H9 (cell line): ENCODE measurements around the gene CYP27B1. TPM values are rescaled to one million over a fixed set of nuclear protein-coding genes. Genes with fewer than 3 reads are reported as not detected.

Source experiments
- DNase-seq: peaks from one replicate; pipeline ENCODE4 v3.0.0-alpha.2; 2017
- H2AFZ ChIP-seq: one replicate; pipeline ENCODE4 v1.6.1; 2013; ENCODE audit warnings: mild to moderate bottlenecking, low read length, control low read depth, moderate library complexity
- H2AK5ac ChIP-seq: 2 replicates; pipeline ENCODE4 v1.6.1; 2013; ENCODE audit warnings: low read length, control low read depth, mixed read lengths; ENCODE audit not compliant: insufficient read length
- H2BK120ac ChIP-seq: one replicate; pipeline ENCODE4 v1.6.1; 2013; ENCODE audit warnings: low read depth, mild to moderate bottlenecking, low read length, control low read depth, inconsistent platforms; ENCODE audit not compliant: poor library complexity, severe bottlenecking
- H2BK12ac ChIP-seq: 2 replicates; pipeline ENCODE4 v1.6.1; 2013; ENCODE audit warnings: low read length, control low read depth, mixed read lengths, low read depth; ENCODE audit not compliant: insufficient read length
- H2BK15ac ChIP-seq: 2 replicates; pipeline ENCODE4 v1.6.1; 2013; ENCODE audit warnings: low read depth, low read length, control low read depth
- H2BK20ac ChIP-seq: one replicate; pipeline ENCODE4 v1.6.1; 2013; ENCODE audit warnings: low read depth, mild to moderate bottlenecking, low read length, control low read depth, inconsistent platforms; ENCODE audit not compliant: poor library complexity, severe bottlenecking
- H2BK5ac ChIP-seq: 2 replicates; pipeline ENCODE4 v1.6.1; 2013; ENCODE audit warnings: low read length, control low read depth, mixed read lengths; ENCODE audit not compliant: insufficient read length
- H3K14ac ChIP-seq: 2 replicates; pipeline ENCODE4 v1.6.1; 2013; ENCODE audit warnings: low read length, control low read depth; ENCODE audit not compliant: insufficient read depth
- H3K18ac ChIP-seq: 2 replicates; pipeline ENCODE4 v1.6.1; 2013; ENCODE audit warnings: low read depth, mild to moderate bottlenecking, mixed read lengths, low read length, control low read depth; ENCODE audit not compliant: insufficient read length
- H3K23ac ChIP-seq: 2 replicates; pipeline ENCODE4 v1.6.1; 2013; ENCODE audit warnings: low read length, control low read depth, mixed read lengths, low read depth; ENCODE audit not compliant: insufficient read length
- H3K23me2 ChIP-seq: 2 replicates; pipeline ENCODE4 v1.6.1; 2013; ENCODE audit warnings: low read depth, mild to moderate bottlenecking, mixed read lengths, low read length, control low read depth; ENCODE audit not compliant: insufficient read length, poor library complexity, severe bottlenecking
- H3K27ac ChIP-seq: 2 replicates; pipeline ENCODE4 v1.5.1; 2013; ENCODE audit warnings: low read length, control low read depth, mixed read lengths, low read depth; ENCODE audit not compliant: insufficient read length
- H3K27me3 ChIP-seq: 2 replicates; pipeline ENCODE4 v1.6.1; 2013; ENCODE audit warnings: low read length, control low read depth, inconsistent platforms; ENCODE audit not compliant: insufficient read depth
- H3K4ac ChIP-seq: 2 replicates; pipeline ENCODE4 v1.6.1; 2013; ENCODE audit warnings: low read depth, mild to moderate bottlenecking, control low read depth, inconsistent platforms, low read length, moderate library complexity
- H3K4me1 ChIP-seq: 2 replicates; pipeline ENCODE4 v1.6.1; 2013; ENCODE audit warnings: low read length, control low read depth, inconsistent platforms; ENCODE audit not compliant: insufficient read depth
- H3K4me2 ChIP-seq: 2 replicates; pipeline ENCODE4 v1.6.1; 2013; ENCODE audit warnings: low read length, control low read depth, mixed read lengths; ENCODE audit not compliant: insufficient read length, insufficient read depth
- H3K56ac ChIP-seq: 2 replicates; pipeline ENCODE4 v1.6.1; 2013; ENCODE audit warnings: low read depth, mild to moderate bottlenecking, mixed read lengths, low read length, control low read depth; ENCODE audit not compliant: insufficient read length
- H3K79me1 ChIP-seq: 2 replicates; pipeline ENCODE4 v1.6.1; 2013; ENCODE audit warnings: low read depth, mild to moderate bottlenecking, moderate library complexity, low read length, control low read depth, inconsistent platforms; ENCODE audit not compliant: insufficient read depth, poor library complexity, severe bottlenecking
- H3K79me2 ChIP-seq: 2 replicates; pipeline ENCODE4 v1.6.1; 2013; ENCODE audit warnings: low read length, control low read depth, inconsistent platforms; ENCODE audit not compliant: insufficient read depth
- H3K9ac ChIP-seq: 2 replicates; pipeline ENCODE4 v1.6.1; 2013; ENCODE audit warnings: low read length, control low read depth, mixed read lengths; ENCODE audit not compliant: insufficient read length; ENCODE audit errors: extremely low read depth
- H3K9me3 ChIP-seq: one replicate; pipeline ENCODE4 v1.6.1; 2013; ENCODE audit warnings: low read depth, low read length, inconsistent platforms; ENCODE audit not compliant: control insufficient read depth
- H3T11ph ChIP-seq: one replicate; pipeline ENCODE4 v1.6.1; 2013; ENCODE audit warnings: mild to moderate bottlenecking, low read length, control low read depth, inconsistent platforms
- H4K20me1 ChIP-seq: one replicate; pipeline ENCODE4 v1.6.1; 2013; ENCODE audit not compliant: control insufficient read depth, insufficient read length, insufficient read depth
- H4K5ac ChIP-seq: 2 replicates; pipeline ENCODE4 v1.6.1; 2013; ENCODE audit warnings: low read depth, mild to moderate bottlenecking, mixed read lengths, low read length, control low read depth; ENCODE audit not compliant: insufficient read length
- H4K8ac ChIP-seq: replicated peaks from 2 replicates; pipeline ENCODE4 v1.6.1; 2013; ENCODE audit warnings: low read length, control low read depth, mixed read lengths, low read depth; ENCODE audit not compliant: insufficient read length
- H4K91ac ChIP-seq: 2 replicates; pipeline ENCODE4 v1.6.1; 2013; ENCODE audit warnings: low read depth, mild to moderate bottlenecking, moderate library complexity, mixed read lengths, low read length, control low read depth; ENCODE audit not compliant: insufficient read length
- H3K27ac Mint-ChIP-seq, 3 experiments: 2 replicates in 2 of 3; 3 replicates in 1 of 3; pipeline ENCODE4 v1.8.0; 2020 to 2021; ENCODE audit warnings: mixed read lengths in 3 of 3, mild to moderate bottlenecking in 1 of 3, moderate library complexity in 1 of 3
- H3K27me3 Mint-ChIP-seq: 2 replicates; pipeline ENCODE4 v1.8.0; 2021; ENCODE audit warnings: low read depth, mild to moderate bottlenecking, moderate library complexity, mixed read lengths
- H3K36me3 Mint-ChIP-seq, 3 experiments: 2 replicates in 2 of 3; 3 replicates in 1 of 3; pipeline ENCODE4 v1.8.0; 2020 to 2021; ENCODE audit warnings: low read depth in 3 of 3, mixed read lengths in 3 of 3; ENCODE audit not compliant: insufficient read depth in 1 of 3
- H3K4me1 Mint-ChIP-seq, 2 experiments: 2 replicates each; pipeline ENCODE4 v1.8.0; 2020; ENCODE audit warnings: mixed read lengths in 2 of 2
- H3K4me3 Mint-ChIP-seq, 2 experiments: 2 replicates in 1 of 2; 3 replicates in 1 of 2; pipeline ENCODE4 v1.8.0; 2020 to 2021; ENCODE audit warnings: mild to moderate bottlenecking in 2 of 2, mixed read lengths in 2 of 2, moderate library complexity in 1 of 2
- H3K9me3 Mint-ChIP-seq, 2 experiments: 2 replicates in 1 of 2; 3 replicates in 1 of 2; pipeline ENCODE4 v1.8.0; 2020; ENCODE audit warnings: mild to moderate bottlenecking in 2 of 2, mixed read lengths in 2 of 2, moderate library complexity in 1 of 2
- CTCF ChIP-seq: fragments of 200-600 bp; sonication (generic); conservative IDR thresholded peaks from 3 replicates; pipeline ENCODE4 v1.8.0; 2021; ENCODE audit warnings: antibody characterized with exemption, mild to moderate bottlenecking
- WGBS: extraction: QIAGEN DNeasy Blood & Tissue Kit; methylation state at CpG from one replicate; pipeline ENCODE4 v1.1.7; 2013; ENCODE audit warnings: missing lambda C conversion rate, low lambda C conversion rate, mixed read lengths; ENCODE audit not compliant: insufficient read length; ENCODE audit errors: extremely low coverage; 5-methylcytosine and 5-hydroxymethylcytosine counted together
- total RNA-seq: library from RNA; stranded (reverse); gene quantifications from 2 replicates; pipeline ENCODE4 v1.2.1, GENCODE V29; 2021

The CYP27B1 gene
- total RNA-seq, 1 experiment from 2014 or later, result 6.1 TPM

GRCh38 chr12:57782608-57783465 is 16.0 kb upstream of the CYP27B1 start, which contains the start of gene TSFM:
TSS of gene TSFM (plus strand) at chr12:57782787. CDS start at chr12:57782802, 15 bp downstream.
- Histone ChIP-seq H4K91ac (no peak within 1 kb of the TSS), H2AK5ac (no peak within 1 kb of the TSS), H4K5ac (no peak within 1 kb of the TSS), H3K4ac (no peak within 1 kb of the TSS), H3K18ac (no peak within 1 kb of the TSS), H3K27me3 (no peaks in the 10 kb centered on the region), H3K4me1 (no peaks in the 10 kb centered on the region), H2BK12ac (no peak within 1 kb of the TSS), H2BK20ac (no peak within 1 kb of the TSS), H3K23me2 (peaks cover 5% of the 10 kb centered on the region), H3K23ac (no peak within 1 kb of the TSS), H3K9ac (peak within 1 kb of the TSS; percentile 91), H3K27ac (no peak within 1 kb of the TSS), H4K20me1 (no peaks in the 10 kb centered on the region), H3K56ac (no peak within 1 kb of the TSS), H3K9me3 (no peaks in the 10 kb centered on the region), H4K8ac (no peak within 1 kb of the TSS), H2AFZ (no peak within 1 kb of the TSS), H3K4me2 (peak within 1 kb of the TSS; percentile 33), H2BK5ac (no peak within 1 kb of the TSS), H3K79me2 (no peaks in the 10 kb centered on the region; the same call in 1 of the 2 replicates), H3T11ph (no peak within 1 kb of the TSS), H3K14ac (no peak within 1 kb of the TSS; the same call in 1 of the 2 replicates), H2BK15ac (no peak within 1 kb of the TSS), H3K79me1 (no peaks in the 10 kb centered on the region), H2BK120ac (no peak within 1 kb of the TSS)
- no peaks in the 10 kb centered on the region for H3K27me3 Mint-ChIP-seq
- H3K4me1 Mint-ChIP-seq, result peaks cover 4 to 7% of the 10 kb centered on the region in 2 experiments
- peak; percentile 93 for TF ChIP-seq CTCF
- H3K36me3 Mint-ChIP-seq, result peaks cover 18 to 36% (median 24%) of the 10 kb centered on the region in 3 experiments
- H3K9me3 Mint-ChIP-seq, result peaks cover 0 to 3% of the 10 kb centered on the region in 2 experiments; a peak in 2 of 5 replicates
- H3K27ac Mint-ChIP-seq, result peak within 1 kb of the TSS; percentile 96 to 99 (median 99)
- no CpG with 5 or more reads among the region's 45 CpGs for WGBS
- H3K4me3 Mint-ChIP-seq, result peak within 1 kb of the TSS; percentile 100
- DNase-seq, result peak; percentile 95
